Ovary (tissue), 9 donors: ENCODE results near the gene IFITM10. TPM values are rescaled to one million over a fixed set of nuclear protein-coding genes. Genes with fewer than 3 reads are reported as not detected.

Experiments used
- DNase-seq, 5 donors: peaks; one replicate each; pipeline ENCODE4 v3.0.0-alpha.2; 2019 to 2020
- H3K27ac ChIP-seq, 2 donors: fragments of 200-600 bp; one replicate each; pipeline versions ENCODE4 v1.5.1 to v1.8.0; 2019 to 2022
- H3K27me3 ChIP-seq: fragments of 200-600 bp; one replicate; pipeline ENCODE4 v1.8.0; 2022
- H3K36me3 ChIP-seq: fragments of 200-600 bp; sonication (generic); one replicate; pipeline ENCODE4 v1.5.1; 2019
- H3K4me1 ChIP-seq: one replicate; pipeline ENCODE4 v1.8.1; 2013; ENCODE audit warnings: mild to moderate bottlenecking, moderate library complexity; ENCODE audit not compliant: insufficient read depth
- H3K4me3 ChIP-seq: fragments of 200-600 bp; sonication (generic); one replicate; pipeline ENCODE4 v1.5.1; 2017
- H3K9me3 ChIP-seq, 2 donors: fragments of 200-600 bp in 1 of 2; sonication (generic) in 1 of 2; one replicate each; pipeline versions ENCODE4 v1.5.1 to v1.8.1; 2013 to 2019; ENCODE audit warnings: mild to moderate bottlenecking in 1 of 2, moderate library complexity in 1 of 2
- EP300 ChIP-seq: sonication (generic); formaldehyde crosslinking; IDR thresholded peaks from one replicate; pipeline ENCODE4 v1.6.1; 2017; ENCODE audit warnings: antibody characterized with exemption
- POLR2A ChIP-seq: fragments of 450-650 bp; IDR thresholded peaks from one replicate; pipeline ENCODE4 v1.6.1; 2017; ENCODE audit warnings: antibody characterized with exemption, mild to moderate bottlenecking, moderate library complexity
- WGBS, 3 donors: extraction: QIAGEN DNeasy Blood & Tissue Kit in 1 of 3; methylation state at CpG; one replicate each; pipeline versions ENCODE4 v1.1.5 to v1.1.7; 2013 to 2017; 5-methylcytosine and 5-hydroxymethylcytosine counted together
- intact Hi-C, 4 donors: fragments of 100-400 bp; cut with DNase I; formaldehyde crosslinking; loops; one replicate each; pipeline versions ENCODE4 v1.11.0 to v1.15.1; 2022 to 2023
- polyA plus RNA-seq, 2 donors: library from polyadenylated mRNA; stranded (reverse); fragments of 200-250 nt in 1 of 2; fragments of 350-450 nt in 1 of 2; fragmentation: Illumina TruSeq in 1 of 2; extraction: RNeasy Lipid Tissue Mini Kit (QIAGEN cat#74804) in 1 of 2; gene quantifications; one replicate each; pipeline ENCODE4 v1.2.3, GENCODE V29; 2013 to 2014
- total RNA-seq, 7 donors: library from RNA; depleted of rRNA in 2 of 7; stranded (reverse); fragments of >200 nt in 2 of 7; fragmentation: NEBNext Ultra II Directional in 3 of 7; extraction: Animal tissue kit (Norgen Biotek cat#: 25700) in 3 of 7; gene quantifications; one replicate each; pipeline versions ENCODE4 v1.1.0 to v1.2.4, GENCODE V29; 2016 to 2023
- TF ChIP-seq, protein P1 (sequence below), 3 donors: fragments of 450-650 bp in 2 of 3; fragments of 200-600 bp in 1 of 3; IDR thresholded peaks; one replicate each; pipeline versions ENCODE4 v1.5.1 to v1.8.0; 2016 to 2022; ENCODE audit warnings: antibody characterized with exemption in 3 of 3, mild to moderate bottlenecking in 1 of 3
- donor health status: DM: no; HTN: no; CAD: no; lungs with moderate emphysema.
- donor health status: DM: no; HTN: no; CAD: no.
- donor health status: Bipolar disorder and iron deficiency.
- donor health status: DM: yes; HTN: yes; CAD: no.
- donor health status: DM: no; HTN: no; CAD: no.
- donor health status: DM: yes; HTN: yes; CAD: no.

IFITM10 gene
- total and polyA plus RNA-seq, 9 donors: 0.15 to 3.6 (median 0.97) TPM

DNA sequence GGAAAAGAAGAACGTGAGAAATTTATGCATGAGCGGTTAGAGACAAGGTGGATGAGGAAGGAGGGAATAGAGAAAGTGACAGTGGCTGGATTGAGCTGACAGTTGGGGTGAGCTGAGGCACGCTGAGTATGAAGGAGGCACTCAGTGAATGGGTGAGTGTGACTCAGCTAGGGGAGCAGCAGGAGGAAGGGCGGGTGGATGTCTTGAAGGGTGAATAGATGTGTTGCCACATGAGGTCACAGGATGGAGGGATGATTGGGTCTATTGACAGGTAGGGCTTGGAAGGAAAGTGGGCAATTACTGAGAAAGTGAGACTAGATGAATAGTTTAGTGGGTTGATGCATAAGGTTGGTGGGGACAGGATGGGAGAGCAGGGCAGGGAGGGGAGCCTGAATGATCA lies 8.0 kb downstream of the IFITM10 start:
- no peaks in the 10 kb centered on the region for H3K27me3 ChIP-seq
- H3K27ac ChIP-seq: no peak overlapping the region
- WGBS, 3 donors: 79 to 83% (median 80%) methylated on average over 4 of the region's 4 CpGs
- H3K36me3 ChIP-seq: no peaks in the 10 kb centered on the region
- TF ChIP-seq, protein P1, sequence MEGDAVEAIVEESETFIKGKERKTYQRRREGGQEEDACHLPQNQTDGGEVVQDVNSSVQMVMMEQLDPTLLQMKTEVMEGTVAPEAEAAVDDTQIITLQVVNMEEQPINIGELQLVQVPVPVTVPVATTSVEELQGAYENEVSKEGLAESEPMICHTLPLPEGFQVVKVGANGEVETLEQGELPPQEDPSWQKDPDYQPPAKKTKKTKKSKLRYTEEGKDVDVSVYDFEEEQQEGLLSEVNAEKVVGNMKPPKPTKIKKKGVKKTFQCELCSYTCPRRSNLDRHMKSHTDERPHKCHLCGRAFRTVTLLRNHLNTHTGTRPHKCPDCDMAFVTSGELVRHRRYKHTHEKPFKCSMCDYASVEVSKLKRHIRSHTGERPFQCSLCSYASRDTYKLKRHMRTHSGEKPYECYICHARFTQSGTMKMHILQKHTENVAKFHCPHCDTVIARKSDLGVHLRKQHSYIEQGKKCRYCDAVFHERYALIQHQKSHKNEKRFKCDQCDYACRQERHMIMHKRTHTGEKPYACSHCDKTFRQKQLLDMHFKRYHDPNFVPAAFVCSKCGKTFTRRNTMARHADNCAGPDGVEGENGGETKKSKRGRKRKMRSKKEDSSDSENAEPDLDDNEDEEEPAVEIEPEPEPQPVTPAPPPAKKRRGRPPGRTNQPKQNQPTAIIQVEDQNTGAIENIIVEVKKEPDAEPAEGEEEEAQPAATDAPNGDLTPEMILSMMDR (IDR thresholded peaks at IDR 0.05): no peak
- no peak for TF ChIP-seq EP300
- TF ChIP-seq POLR2A: no peak
- H3K4me1 ChIP-seq: peaks cover 3% of the 10 kb centered on the region
- intact Hi-C loops: no loop called here
- no peaks in the 10 kb centered on the region for H3K9me3 ChIP-seq
- H3K4me3 ChIP-seq: no peak overlapping the region
- DNase-seq: no peak

DNA sequence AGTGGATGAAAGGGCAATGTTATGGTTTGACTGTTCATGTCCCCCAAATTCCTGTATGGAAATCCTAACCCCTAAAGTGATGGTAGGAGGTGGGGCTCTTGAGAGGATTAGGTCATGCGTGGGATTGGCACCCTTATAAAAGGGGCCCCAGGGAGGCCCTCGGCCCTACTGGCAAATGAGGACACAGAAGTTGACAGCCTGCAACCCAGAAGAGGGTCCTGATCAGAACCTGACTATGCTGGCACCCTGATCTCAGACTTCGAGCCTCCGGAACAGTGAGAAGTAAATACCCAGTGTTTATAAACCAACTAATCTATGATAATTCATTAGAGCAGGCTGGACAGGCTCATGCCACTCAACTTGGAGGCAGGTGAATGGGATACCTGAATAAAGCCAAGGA lies 8.7 kb downstream of the IFITM10 start:
- Histone ChIP-seq H3K27ac (no peak overlapping the region), H3K4me3 (no peak overlapping the region), H3K36me3 (no peaks in the 10 kb centered on the region), H3K27me3 (no peaks in the 10 kb centered on the region), H3K9me3 (no peaks in the 10 kb centered on the region), H3K4me1 (peaks cover 3% of the 10 kb centered on the region)
- DNase-seq: no peak
- WGBS, 3 donors: 80% methylated on average over 4 of the region's 4 CpGs
- intact Hi-C loops: no loop called here
- TF ChIP-seq EP300: no peak
- TF ChIP-seq, protein P1 (IDR thresholded peaks at IDR 0.05): no peak
- TF ChIP-seq POLR2A: no peak

DNA sequence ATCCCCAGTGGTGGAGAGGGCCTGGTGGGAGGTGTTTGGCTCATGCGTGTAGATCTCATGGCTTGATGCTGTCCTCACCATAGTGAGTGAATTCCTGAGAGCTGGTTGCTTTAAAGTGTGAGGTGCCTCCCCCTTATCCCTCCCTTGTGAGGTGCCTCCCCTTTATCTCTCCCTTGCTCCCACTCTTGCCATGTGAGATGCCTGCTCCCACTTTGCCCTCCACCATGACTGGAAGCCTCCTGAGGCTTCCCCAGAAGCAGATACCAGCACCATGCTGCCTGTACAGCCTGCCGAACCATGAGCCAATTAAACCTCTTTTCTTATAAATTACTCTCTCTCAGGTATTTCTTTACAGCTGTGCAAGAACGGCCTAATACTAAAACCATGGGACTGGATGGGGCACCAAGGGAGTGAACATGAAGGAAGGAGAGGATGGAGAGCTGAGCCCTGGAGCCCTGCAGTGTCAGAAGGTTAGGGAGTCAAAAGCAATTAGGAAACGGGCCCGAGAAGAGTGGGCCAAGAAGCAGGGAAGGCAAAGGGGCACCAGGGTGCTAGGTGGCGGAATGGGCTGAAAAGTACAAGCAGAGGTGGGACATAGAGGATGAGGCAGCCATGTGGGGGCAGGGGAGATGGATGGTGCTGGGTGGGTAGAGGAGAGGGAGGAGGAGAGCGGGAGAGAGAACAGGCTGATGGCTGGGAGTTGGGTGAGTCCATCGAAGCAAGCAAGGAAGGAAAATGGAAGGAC lies 9.4 kb downstream of the IFITM10 start:
- TF ChIP-seq EP300 (no peak), POLR2A (no peak)
- TF ChIP-seq, protein P1 (IDR thresholded peaks at IDR 0.05): no peak
- Histone ChIP-seq H3K9me3 (no peaks in the 10 kb centered on the region), H3K27me3 (no peaks in the 10 kb centered on the region), H3K27ac (no peak overlapping the region), H3K4me1 (peaks cover 3% of the 10 kb centered on the region), H3K4me3 (no peak overlapping the region), H3K36me3 (no peaks in the 10 kb centered on the region)
- WGBS, 3 donors: 70 to 78% (median 77%) methylated on average over 8 of the region's 8 CpGs
- intact Hi-C loops: no loop called here
- DNase-seq: no peak

DNA sequence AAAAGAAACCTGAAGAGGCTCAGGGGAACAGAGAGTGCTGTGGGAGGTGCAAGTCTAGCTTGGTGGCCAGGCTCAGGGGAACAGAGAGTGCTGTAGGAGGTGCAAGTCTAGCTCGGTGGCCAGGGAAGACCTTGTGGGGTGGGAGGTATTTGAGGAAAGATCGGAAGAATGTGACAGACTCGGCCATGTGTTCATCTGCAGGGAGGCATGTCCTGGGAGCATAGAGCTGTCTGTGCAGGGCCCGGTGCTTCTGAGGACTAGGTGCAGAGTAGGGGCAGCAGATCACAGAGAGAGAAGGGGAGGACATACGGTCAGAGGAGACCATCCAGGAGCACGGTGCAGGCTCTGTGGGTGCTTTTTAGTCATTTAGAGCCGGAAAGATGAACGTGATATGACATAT lies 10.8 kb downstream of the IFITM10 start:
- intact Hi-C loops: loop anchor here in 1 of 4 donors (10.0 kb wide), 1 partner anchor 45 kb away; no protein-coding TSS in a partner anchor

More for the DNA sequence above, 10.8 kb downstream of the IFITM10 start:
- WGBS, 3 donors: 65 to 69% (median 67%) methylated on average over 8 of the region's 8 CpGs
- no peaks in the 10 kb centered on the region for H3K36me3 ChIP-seq
- no peak overlapping the region for H3K4me3 ChIP-seq
- no peak overlapping the region for H3K27ac ChIP-seq
- H3K9me3 ChIP-seq: no peaks in the 10 kb centered on the region
- TF ChIP-seq EP300 (no peak), POLR2A (no peak)
- TF ChIP-seq, protein P1 (IDR thresholded peaks at IDR 0.05): no peak
- peaks cover 3% of the 10 kb centered on the region for H3K4me1 ChIP-seq
- H3K27me3 ChIP-seq: no peaks in the 10 kb centered on the region
- no peak for DNase-seq
